Fibroblast of lung (primary cell): ENCODE data around the gene MYO1E.

Experiments
- EZH2 ChIP-seq: IDR thresholded peaks from 2 replicates; pipeline ENCODE4 v1.5.1; 2012; ENCODE audit warnings: low read length, control low read depth, mild to moderate bottlenecking; ENCODE audit errors: missing control alignments
- TF ChIP-seq, protein P1 (sequence below), 2 donors: IDR thresholded peaks in 1 of 2; conservative IDR thresholded peaks in 1 of 2; 1 replicate in 1 of 2; 2 replicates in 1 of 2; pipeline ENCODE4 v1.5.1; 2011 to 2012; ENCODE audit warnings: low read length in 2 of 2, control low read depth in 1 of 2, inconsistent platforms in 1 of 2, low read depth in 1 of 2, mild to moderate bottlenecking in 1 of 2

DNA sequence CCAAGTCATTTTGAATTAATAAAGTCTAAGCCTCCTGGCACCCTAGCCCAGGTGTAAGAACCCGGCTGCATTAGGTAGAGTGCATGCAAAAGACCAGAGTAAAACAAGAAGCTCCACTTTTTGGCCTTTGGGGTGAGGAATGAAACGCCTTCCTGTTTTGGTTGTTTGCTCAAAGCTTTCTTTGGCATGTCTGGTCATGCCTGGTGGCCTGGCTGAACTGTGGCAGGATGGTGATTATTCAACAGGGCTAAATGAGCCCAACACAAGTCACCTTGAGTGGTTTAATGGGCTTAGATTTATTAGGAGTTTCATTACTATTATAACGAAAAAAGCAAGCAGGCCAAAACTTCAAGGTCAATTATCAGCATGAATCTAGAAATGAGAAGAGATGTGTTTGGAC, 206.9 kb downstream of the MYO1E start:
- TF ChIP-seq, protein P1, sequence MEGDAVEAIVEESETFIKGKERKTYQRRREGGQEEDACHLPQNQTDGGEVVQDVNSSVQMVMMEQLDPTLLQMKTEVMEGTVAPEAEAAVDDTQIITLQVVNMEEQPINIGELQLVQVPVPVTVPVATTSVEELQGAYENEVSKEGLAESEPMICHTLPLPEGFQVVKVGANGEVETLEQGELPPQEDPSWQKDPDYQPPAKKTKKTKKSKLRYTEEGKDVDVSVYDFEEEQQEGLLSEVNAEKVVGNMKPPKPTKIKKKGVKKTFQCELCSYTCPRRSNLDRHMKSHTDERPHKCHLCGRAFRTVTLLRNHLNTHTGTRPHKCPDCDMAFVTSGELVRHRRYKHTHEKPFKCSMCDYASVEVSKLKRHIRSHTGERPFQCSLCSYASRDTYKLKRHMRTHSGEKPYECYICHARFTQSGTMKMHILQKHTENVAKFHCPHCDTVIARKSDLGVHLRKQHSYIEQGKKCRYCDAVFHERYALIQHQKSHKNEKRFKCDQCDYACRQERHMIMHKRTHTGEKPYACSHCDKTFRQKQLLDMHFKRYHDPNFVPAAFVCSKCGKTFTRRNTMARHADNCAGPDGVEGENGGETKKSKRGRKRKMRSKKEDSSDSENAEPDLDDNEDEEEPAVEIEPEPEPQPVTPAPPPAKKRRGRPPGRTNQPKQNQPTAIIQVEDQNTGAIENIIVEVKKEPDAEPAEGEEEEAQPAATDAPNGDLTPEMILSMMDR (conservative IDR thresholded peaks at IDR 0.05 in 1 of 2, IDR thresholded peaks at IDR 0.05 in 1 of 2; ENCODE audit: low read depth in 1 of 2, low read length in 2 of 2), result no peak
- no peak for TF ChIP-seq EZH2
